Stimulated activated naive CD4-positive, alpha-beta T cell (primary cell): ENCODE results near the gene MFSD6L.

Experiments used
- DNase-seq, 6 experiments: peaks; one replicate each; lab custom pipeline; 2025; lab: John Stamatoyannopoulos, UW

The MFSD6L gene

DNA sequence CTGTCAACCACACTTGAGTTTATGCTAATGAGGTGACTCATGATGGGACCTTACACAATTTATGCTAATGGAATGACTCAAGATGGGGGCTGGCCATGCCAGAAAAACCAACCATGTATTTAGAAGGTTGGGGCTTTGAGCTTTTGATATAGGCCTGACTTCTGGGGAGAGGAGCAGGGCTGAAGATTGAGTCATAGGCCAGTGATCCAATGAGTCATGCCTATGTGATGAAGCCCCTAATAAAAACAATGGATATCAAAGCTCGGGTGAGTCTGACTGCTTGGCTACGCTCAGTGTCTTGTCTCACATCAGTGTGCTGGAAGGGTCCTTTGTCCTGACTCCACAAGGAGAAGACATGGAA, 7.3 kb downstream of the MFSD6L start:
- no peak for DNase-seq

DNA sequence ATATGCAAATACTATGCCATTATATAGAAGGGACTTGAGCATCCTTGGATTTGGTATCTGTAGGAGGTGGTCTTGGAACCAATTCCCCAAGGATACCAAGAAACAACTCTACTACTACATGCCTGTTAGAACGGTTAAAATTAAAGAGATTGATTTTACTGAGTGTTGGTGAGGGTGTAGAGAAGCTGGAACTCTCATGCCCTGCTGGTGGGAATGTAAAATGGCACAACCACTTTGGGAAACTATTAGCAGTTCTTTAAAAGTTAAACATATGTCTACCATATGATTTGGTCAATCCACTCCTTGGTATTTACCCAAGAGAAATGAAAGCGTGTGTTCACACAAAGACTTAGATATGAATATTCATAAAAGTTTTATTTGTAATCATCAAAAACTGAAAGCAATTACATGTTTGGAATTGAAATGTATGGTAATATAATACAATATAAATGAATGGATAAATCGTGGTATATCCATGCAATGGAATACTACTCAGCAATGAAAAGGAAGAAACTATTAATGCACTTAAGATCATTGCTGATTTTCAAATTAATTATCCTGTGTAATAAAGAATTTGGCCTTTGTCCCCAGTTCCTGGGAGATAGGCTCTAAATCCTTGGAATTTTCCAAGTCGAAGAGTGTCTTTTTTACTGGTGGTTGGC, 7.8 kb downstream of the MFSD6L start:
- DNase-seq = no peak

DNA sequence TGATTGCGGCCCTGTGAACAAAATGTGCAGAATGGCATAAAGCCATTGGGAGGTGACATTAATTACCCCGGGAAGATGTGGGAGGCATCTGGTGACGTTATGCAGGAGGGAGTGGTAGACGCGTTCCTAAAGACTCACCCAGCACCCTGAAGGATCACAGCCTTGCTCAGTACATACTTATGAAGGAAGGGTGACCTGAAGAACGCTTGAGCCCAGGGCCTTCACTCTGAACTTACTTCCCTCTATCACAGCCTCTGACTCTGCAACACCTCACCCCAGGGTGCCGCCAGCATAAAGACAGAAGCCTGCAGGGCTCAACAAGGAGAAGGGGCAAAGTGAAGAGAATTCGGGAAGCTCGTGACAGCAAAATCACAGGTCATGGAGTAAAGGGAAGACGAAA, 9.4 kb downstream of the MFSD6L start:
- DNase-seq = no peak

DNA sequence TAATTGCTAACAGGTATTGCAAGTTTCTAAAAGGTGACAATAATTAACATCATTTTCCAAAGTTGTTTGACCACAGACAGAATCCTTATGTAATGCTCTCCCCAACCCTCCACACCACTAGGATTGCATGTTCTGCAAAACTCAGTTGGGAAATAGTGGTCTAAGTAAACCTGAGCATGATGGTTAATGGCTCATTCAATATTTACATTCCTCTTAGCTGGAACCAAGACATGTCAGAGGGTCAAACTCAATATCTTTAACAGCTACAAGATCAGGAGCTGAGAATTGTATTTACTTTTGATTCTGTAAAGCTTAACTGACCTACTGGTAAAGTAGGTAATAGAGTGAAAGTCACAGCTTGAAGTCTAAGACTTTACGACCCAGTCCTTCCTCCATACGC, 10.2 kb downstream of the MFSD6L start:
- DNase-seq = no peak

DNA sequence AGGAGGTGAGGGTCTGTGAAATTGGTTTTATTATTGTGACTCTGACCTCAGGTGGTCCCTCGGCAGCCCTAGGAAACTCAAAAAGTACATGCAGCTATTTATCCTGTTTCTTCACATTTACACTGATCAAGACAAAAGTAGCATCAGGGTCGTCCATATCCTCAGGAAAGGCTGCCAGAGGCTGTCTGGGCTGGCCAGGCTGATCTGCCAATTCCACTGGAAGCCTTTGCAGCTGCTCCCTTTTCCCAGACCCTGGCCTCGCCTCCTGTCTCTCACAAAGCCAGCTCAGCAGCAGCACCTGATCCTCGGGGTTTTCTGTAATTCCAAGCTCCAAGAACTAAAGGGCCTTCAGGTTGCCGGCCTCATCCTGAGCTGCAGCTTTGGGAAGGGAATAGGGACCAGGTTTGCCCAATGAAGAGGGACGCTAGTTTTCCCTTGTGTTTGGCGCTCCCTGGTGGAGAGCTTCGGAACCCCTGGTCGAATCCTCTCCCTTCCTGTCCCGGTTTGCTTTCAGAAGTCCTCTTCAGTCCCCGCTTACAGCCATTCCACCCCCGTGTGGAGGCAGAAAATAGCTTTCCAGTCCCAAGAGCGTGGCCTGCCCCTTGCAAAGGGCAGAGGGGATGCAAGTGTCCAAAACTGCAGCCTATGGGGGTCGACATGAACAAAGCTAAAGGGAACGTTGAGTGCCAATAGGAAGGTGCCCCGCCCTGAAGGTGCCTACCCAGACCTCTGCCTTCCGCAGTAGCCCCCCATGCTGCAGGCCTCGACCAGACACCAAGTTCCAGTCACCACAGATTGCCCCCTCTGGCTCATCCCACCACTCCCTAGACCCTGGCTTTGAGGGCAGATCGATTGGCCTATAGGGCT, 13.4 kb downstream of the MFSD6L start:
- peak; percentile 11 to 64 (median 49) for DNase-seq

GRCh38 chr17:8782176-8782575, 17.0 kb downstream of the MFSD6L start:
- no peak for DNase-seq

- no peak for DNase-seq
Observed at GRCh38 chr17:8781776-8782175, 17.4 kb downstream of the MFSD6L start.

GRCh38 chr17:8776881-8777280, 22.3 kb downstream of the MFSD6L start:
- no peak for DNase-seq

GRCh38 chr17:8776248-8776647, 22.9 kb downstream of the MFSD6L start:
- DNase-seq = no peak

- no peak for DNase-seq
Observed at GRCh38 chr17:8766731-8767130, 32.4 kb downstream of the MFSD6L start.

DNA sequence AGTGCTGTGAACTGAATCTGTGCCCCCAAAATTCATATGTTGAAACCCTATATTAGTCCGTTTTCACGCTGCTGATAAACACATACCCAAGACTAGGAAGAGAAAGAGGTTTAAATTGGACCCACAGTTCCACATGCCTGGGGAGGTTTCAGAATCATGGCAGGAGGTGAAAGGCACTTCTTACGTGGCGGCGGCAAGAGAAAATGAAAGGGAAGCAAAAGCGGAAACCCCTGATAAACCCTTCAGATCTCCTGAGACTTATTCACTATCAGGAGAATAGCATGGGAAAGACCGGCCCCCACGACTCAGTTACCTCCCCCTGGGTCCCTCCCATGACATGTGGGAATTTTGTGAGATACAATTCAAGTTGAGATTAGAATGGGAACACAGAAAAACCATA, 37.2 kb downstream of the MFSD6L start:
- no peak for DNase-seq

DNA sequence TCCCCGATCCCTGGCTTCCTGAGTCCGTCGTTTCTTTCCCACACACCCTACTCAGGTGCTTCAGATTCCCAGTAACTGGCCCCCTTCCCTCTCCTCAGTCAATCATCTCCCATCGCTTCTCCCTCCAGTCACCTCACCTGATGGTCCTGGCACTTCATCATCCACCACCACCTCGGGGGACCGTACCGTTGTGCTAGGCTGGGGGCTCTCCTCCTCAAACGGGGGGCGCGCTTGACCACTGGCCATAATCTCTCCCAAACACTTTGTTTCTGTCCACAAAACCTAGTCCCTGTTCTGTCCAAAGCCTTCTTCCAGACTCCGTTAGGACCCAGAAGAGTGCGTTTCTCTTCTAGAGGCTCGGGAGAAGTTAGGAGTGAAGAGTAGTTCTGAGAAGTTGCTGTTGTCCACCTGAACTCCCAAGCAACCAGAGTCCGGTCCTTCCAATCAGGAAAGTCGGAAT, 41.0 kb downstream of the MFSD6L start, which contains the start of gene SPDYE4:
Gene SPDYE4, minus strand, starts transcription at position 410 of the 460 bp plus-strand sequence. Its CDS starts 164 bp downstream, at position 246.
- DNase-seq = no peak

GRCh38 chr17:8757189-8757588, 42.0 kb downstream of the MFSD6L start:
- DNase-seq = no peak

DNA sequence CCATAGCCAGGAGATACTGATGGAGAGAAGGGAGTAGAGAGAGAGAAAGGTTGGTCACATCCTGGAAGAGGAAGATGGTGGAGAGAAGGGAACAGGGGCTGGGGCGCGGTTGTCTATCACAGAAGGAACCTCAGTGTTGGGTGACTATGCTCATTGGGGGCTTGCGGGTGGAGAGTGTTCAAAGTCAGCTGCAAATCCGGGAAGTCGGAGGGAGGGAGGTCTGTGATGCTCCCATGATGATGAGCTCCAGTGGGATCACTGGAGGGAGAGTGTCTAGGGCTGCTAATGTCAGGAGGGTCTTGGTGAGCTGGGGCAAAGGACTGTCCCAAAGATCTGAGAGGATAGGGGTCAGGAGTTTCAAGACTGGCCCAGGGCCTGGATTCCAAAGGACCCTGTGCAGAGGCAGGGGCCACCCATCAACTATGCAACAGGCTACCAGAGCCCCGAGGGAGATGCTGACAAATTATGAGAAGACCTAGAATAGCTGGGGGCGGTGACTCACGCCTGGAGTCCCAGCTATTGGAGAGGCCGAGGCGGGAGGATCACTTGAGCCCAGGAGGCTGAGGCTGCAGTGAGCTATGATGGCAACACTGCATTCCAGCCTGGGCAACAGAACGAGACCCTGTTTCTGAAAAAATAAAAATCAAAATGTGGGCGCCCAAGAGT, 43.4 kb downstream of the MFSD6L start:
- DNase-seq = no peak

DNA sequence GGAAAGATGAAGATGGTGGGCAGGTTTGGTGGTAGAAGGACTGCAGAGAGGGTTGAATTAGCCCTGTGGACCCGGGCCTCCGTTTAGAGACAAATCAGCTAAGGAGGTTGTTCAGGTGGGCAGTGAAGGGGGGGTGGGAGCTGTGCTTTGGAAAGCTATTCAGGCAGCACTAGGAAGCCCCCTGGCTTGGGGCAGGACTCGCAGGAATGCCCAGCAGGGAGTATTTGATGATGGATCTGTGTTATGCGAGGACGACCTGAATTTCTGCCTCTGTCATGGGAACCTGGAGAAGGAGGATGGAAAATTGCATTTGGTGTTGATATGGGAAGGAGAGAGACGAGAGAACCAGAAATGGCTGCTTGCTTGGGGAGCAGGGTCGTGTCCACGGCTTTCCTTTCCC, 44.3 kb downstream of the MFSD6L start:
- DNase-seq = no peak

- DNase-seq = peak in 1 of 6 experiments; percentile 6
Observed at GRCh38 chr17:8753976-8754440, 45.2 kb downstream of the MFSD6L start.

DNA sequence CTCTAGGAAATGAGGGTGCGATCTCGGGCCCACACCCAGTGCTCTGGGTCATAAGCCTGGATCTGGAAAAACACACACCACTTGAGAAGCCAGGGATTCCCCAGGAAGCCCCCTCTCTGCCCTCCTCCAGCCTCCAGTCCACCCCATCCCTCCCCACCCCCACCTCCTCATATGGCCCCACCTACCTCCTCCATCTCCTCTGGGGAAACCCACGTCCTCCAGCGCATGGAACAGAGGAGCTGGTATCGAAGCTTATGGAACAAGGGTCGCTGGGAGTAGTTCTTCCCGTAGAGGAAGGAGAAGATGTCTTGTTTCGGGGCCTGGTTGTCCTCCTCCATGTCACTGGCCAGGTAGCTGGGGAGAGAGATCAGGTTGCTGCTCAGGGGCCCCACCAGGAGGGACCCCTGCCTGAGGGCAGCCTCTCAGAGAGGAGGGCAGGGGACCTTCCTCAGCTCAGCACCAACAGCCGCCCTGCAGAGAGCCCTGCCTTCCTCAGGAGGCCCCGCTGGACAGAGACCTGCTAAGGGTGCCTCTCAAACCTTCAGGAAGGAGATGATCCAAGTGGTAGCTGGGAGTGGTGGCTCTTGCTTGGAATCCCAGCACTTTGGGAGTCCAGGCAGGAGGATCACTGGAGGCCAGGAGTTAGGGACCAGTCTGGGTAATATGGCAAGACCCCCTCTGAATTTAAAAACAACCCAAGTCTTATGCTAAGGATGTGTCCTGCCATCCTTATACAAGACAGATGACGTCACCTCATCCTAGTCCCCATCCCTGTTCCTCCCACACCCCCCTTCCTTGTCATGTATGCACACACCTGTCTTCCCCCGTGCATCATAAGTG, 45.8 kb downstream of the MFSD6L start:
- DNase-seq = no peak

DNA sequence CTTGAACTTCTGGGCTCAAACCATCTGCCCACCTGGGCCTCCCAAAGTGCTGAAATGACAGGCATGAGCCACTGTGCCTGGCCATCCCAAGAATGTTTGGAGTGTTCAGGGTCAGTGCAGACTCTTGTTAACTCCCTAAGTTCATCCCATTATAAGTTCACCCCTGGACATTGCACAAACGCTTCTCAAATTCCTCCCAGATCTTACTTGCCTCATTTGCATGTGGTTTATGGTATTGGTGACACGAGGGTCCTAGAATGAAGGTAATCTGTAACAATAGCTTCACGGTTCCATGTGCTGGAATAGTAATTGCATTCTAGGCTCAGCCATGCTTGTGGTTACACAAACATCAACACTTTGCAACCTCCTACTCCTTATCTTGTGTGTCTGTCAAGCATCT, 49.5 kb downstream of the MFSD6L start:
- no peak for DNase-seq

- DNase-seq = no peak
Observed at GRCh38 chr17:8747742-8748141, 51.4 kb downstream of the MFSD6L start.
